PC-3 (cell line): Measurements from ENCODE around the gene HIBCH. TPM values are rescaled to one million over a fixed set of nuclear protein-coding genes. Genes with fewer than 3 reads are reported as not detected.

ENCODE experiments used
- ATAC-seq: fragments of 200-7000 bp; cut with Tn5 transposase; 2 replicates; pipeline ENCODE4 v1.9.1; 2020; ENCODE audit warnings: mild to moderate bottlenecking, moderate library complexity
- BruUV-seq: library from RNA; stranded (reverse); fragments of 400-500 nt; replicated peaks from 2 replicates; lab custom pipeline; 2021; lab: Mats Ljungman, UMichigan
- CTCF ChIA-PET: fragments of 300-600 bp; sonication (Branson Sonifier 250); formaldehyde crosslinking; loops from one replicate; lab custom pipeline; 2022; ENCODE audit warnings: antibody characterized with exemption; lab: Charles Lee
- POLR2A ChIA-PET: fragments of 300-600 bp; sonication (Branson Sonifier 250); formaldehyde crosslinking; loops from one replicate; lab custom pipeline; 2022; ENCODE audit warnings: antibody characterized with exemption; ENCODE audit not compliant: unreplicated experiment; lab: Charles Lee
- DNase-seq: peaks from one replicate; pipeline ENCODE4 v3.0.0-alpha.2; 2015
- H2AFZ ChIP-seq: fragments of 300-600 bp; sonication (generic); 2 replicates; pipeline ENCODE4 v1.6.0; 2016; ENCODE audit warnings: antibody characterized with exemption, low read length
- H3F3A ChIP-seq: fragments of 300-600 bp; sonication (generic); one replicate; pipeline ENCODE4 v1.6.0; 2017; ENCODE audit warnings: antibody characterized with exemption, low read length, control low read depth, mild to moderate bottlenecking; ENCODE audit not compliant: unreplicated experiment
- H3K27ac ChIP-seq: fragments of 300-600 bp; sonication (generic); 2 replicates; pipeline ENCODE4 v1.5.1; 2016; ENCODE audit warnings: mild to moderate bottlenecking, low read length
- H3K27me3 ChIP-seq: fragments of 300-600 bp; sonication (generic); 2 replicates; pipeline ENCODE4 v1.6.1; 2016; ENCODE audit warnings: low read length, mixed read lengths
- H3K36me3 ChIP-seq: fragments of 300-600 bp; sonication (generic); 2 replicates; pipeline ENCODE4 v1.6.1; 2016; ENCODE audit warnings: low read depth, mixed run types, low read length, mixed read lengths
- H3K4me1 ChIP-seq: fragments of 300-600 bp; sonication (generic); 2 replicates; pipeline ENCODE4 v1.5.1; 2016; ENCODE audit warnings: low read length; ENCODE audit not compliant: insufficient read depth
- H3K4me2 ChIP-seq: fragments of 300-600 bp; sonication (generic); 2 replicates; pipeline ENCODE4 v1.6.0; 2016; ENCODE audit warnings: low read length
- H3K4me3 ChIP-seq: fragments of 300-600 bp; sonication (generic); 2 replicates; pipeline ENCODE4 v1.5.1; 2016; ENCODE audit warnings: mild to moderate bottlenecking, low read length, mixed read lengths
- H3K79me2 ChIP-seq: fragments of 300-600 bp; sonication (generic); 2 replicates; pipeline ENCODE4 v1.6.1; 2017; ENCODE audit warnings: low read length, mixed read lengths
- H3K9ac ChIP-seq: fragments of 300-600 bp; sonication (generic); 2 replicates; pipeline ENCODE4 v1.6.0; 2016; ENCODE audit warnings: mild to moderate bottlenecking, low read length
- H3K9me2 ChIP-seq: fragments of 300-600 bp; sonication (generic); replicated peaks from 2 replicates; pipeline ENCODE4 v1.6.1; 2016; ENCODE audit warnings: mixed run types, low read length, mixed read lengths
- H3K9me3 ChIP-seq: fragments of 300-600 bp; sonication (generic); 2 replicates; pipeline ENCODE4 v1.6.1; 2016; ENCODE audit warnings: low read length, mixed read lengths
- H4K20me1 ChIP-seq: fragments of 300-600 bp; sonication (generic); 2 replicates; pipeline ENCODE4 v1.6.1; 2016; ENCODE audit warnings: low read length, mixed read lengths
- EZH2 ChIP-seq: fragments of 300-600 bp; sonication (generic); IDR thresholded peaks from one replicate; pipeline ENCODE4 v1.6.1; 2017; ENCODE audit warnings: antibody characterized with exemption, mild to moderate bottlenecking, low read length; ENCODE audit not compliant: unreplicated experiment
- EZH2phosphoT487 ChIP-seq: fragments of 300-600 bp; sonication (generic); IDR thresholded peaks from 2 replicates; pipeline ENCODE4 v1.6.1; 2018; ENCODE audit warnings: mild to moderate bottlenecking, antibody characterized with exemption, low read length, borderline replicate concordance
- intact Hi-C: fragments of 100-400 bp; cut with micrococcal nuclease; formaldehyde crosslinking; loops from 2 replicates; pipeline ENCODE4 v1.9.0; 2023
- total RNA-seq: library from RNA; depleted of rRNA; stranded (reverse); fragments of >200 nt; gene quantifications from 2 replicates; pipeline ENCODE4 v1.2.3, GENCODE V29; 2014
- TF ChIP-seq, protein P1 (sequence below): fragments of 300-600 bp; sonication (generic); conservative IDR thresholded peaks from 2 replicates; pipeline ENCODE4 v1.5.1; 2017; ENCODE audit warnings: antibody characterized with exemption, low read depth, mild to moderate bottlenecking, low read length

The HIBCH gene
- total RNA-seq, 1 experiment from 2014 or later = 12.0 TPM

DNA sequence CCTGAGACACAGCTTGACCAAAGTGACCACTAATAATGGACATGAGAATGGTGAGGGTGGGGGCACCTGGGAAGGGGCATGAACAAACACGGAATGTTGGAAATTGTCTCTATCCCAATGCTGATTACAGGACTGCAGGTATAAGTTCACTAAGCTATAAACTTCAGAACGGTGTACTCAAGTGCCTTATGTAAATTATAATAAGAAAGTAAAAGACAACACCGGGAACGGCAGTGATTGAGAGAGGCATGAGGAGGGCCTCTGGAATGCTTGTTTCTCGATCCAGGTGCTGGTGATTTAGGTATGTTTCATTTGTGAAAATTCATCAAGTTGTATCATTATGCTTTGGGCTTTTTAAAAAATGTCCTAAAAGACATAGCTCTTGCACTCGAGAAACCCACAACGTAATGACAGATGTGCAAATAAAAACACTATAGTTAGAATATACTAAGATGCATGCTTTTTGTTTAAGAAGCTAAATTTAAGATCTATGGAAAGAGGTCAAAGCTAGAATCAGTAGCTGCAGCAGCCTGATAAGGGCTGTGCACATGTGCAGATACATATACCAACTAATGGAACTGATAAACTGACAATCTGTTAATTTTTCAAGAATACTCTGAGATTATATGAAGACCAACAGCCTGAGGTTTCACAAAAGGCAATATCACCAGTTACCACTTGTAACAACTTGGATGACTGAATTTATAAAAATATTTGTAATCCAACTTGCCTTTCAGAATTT is 7.6 kb downstream of the HIBCH start:
- no peaks in the 10 kb centered on the region for H3F3A ChIP-seq
- no peaks in the 10 kb centered on the region for H4K20me1 ChIP-seq
- peaks cover 2% of the 10 kb centered on the region; the same call in 1 of the 2 replicates for H3K36me3 ChIP-seq
- BruUV-seq = no TSS peak
- POLR2A ChIA-PET = no interaction called here
- TF ChIP-seq EZH2 (no peak), EZH2phosphoT487 (no peak)
- TF ChIP-seq, protein P1, sequence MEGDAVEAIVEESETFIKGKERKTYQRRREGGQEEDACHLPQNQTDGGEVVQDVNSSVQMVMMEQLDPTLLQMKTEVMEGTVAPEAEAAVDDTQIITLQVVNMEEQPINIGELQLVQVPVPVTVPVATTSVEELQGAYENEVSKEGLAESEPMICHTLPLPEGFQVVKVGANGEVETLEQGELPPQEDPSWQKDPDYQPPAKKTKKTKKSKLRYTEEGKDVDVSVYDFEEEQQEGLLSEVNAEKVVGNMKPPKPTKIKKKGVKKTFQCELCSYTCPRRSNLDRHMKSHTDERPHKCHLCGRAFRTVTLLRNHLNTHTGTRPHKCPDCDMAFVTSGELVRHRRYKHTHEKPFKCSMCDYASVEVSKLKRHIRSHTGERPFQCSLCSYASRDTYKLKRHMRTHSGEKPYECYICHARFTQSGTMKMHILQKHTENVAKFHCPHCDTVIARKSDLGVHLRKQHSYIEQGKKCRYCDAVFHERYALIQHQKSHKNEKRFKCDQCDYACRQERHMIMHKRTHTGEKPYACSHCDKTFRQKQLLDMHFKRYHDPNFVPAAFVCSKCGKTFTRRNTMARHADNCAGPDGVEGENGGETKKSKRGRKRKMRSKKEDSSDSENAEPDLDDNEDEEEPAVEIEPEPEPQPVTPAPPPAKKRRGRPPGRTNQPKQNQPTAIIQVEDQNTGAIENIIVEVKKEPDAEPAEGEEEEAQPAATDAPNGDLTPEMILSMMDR = no peak
- no peaks in the 10 kb centered on the region for H3K9me3 ChIP-seq
- CTCF ChIA-PET = no interaction called here
- no peak overlapping the region for H3K4me2 ChIP-seq
- peaks cover 28% of the 10 kb centered on the region; the same call in 1 of the 2 replicates for H3K79me2 ChIP-seq
- H3K27me3 ChIP-seq = no peaks in the 10 kb centered on the region
- peaks cover 7% of the 10 kb centered on the region for H3K4me1 ChIP-seq
- H2AFZ ChIP-seq = no peak overlapping the region
- no peak overlapping the region for H3K27ac ChIP-seq
- intact Hi-C loops = loop anchor here (10.0 kb wide), 1 partner anchor 547 kb away; the partner anchor contains the start of gene OSGEPL1
- no peak overlapping the region for H3K4me3 ChIP-seq
- ATAC-seq = no peak
- no peaks in the 10 kb centered on the region for H3K9me2 ChIP-seq
- DNase-seq = no peak
- H3K9ac ChIP-seq = no peak overlapping the region

DNA sequence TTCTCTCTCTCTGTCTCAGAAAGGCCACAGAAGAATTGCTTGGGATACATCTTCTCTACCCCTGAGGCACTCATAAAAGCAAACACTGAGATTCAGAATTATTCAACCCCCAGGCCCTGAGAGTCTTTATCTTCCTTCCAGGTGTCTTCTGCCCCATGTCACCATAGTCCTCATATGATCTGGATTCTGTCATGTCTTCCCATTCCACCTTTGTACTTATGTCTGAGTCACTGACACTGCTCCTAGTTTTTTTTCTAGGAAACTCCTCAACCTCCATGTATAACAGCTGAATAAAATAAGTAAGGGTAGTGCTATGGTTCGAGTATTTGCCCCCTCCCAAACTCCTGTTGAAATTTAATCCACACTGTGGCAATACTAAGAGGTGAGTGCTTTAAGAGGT is 11.6 kb downstream of the HIBCH start:
- no peak overlapping the region for H3K4me3 ChIP-seq
- H3K4me2 ChIP-seq = no peak overlapping the region
- no TSS peak for BruUV-seq
- no peaks in the 10 kb centered on the region for H3K27me3 ChIP-seq
- DNase-seq (no peak), ATAC-seq (no peak)
- ChIA-PET CTCF (no interaction called here), POLR2A (no interaction called here)
- TF ChIP-seq, protein P1 = no peak
- TF ChIP-seq EZH2phosphoT487 (no peak), EZH2 (no peak)
- H2AFZ ChIP-seq = no peak overlapping the region
- peaks cover 9% of the 10 kb centered on the region; the same call in 1 of the 2 replicates for H3K79me2 ChIP-seq
- peaks cover 2% of the 10 kb centered on the region; the same call in 1 of the 2 replicates for H3K36me3 ChIP-seq
- no peak overlapping the region for H3K27ac ChIP-seq
- H3K9me3 ChIP-seq = no peaks in the 10 kb centered on the region
- no peaks in the 10 kb centered on the region for H3K9me2 ChIP-seq
- no peak overlapping the region for H3K9ac ChIP-seq
- no peaks in the 10 kb centered on the region for H3F3A ChIP-seq
- no peaks in the 10 kb centered on the region for H3K4me1 ChIP-seq
- H4K20me1 ChIP-seq = no peaks in the 10 kb centered on the region
- intact Hi-C loops = no loop called here

DNA sequence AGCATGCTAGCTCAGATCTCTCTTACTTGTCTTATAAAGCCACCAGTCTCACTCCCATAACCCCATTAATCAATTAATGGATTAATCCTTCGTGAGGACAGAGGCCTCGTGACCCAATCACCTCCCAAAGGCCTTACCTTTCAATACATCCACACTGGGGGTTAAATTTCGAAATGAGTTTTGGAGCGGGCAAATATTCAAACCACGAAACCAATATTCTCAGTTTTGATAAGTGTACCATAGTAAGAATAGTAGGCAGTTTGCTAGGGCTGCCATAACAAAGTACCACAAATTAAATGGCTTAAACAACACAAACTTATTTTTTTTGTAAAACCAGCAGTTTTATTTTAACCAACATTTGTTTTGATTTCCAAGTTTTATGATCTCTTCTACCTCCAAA is 15.2 kb downstream of the HIBCH start:
- Histone ChIP-seq H3K4me2 (no peak overlapping the region), H3K9me2 (no peaks in the 10 kb centered on the region), H2AFZ (no peak overlapping the region), H3K79me2 (no peaks in the 10 kb centered on the region), H3K9ac (no peak overlapping the region), H4K20me1 (no peaks in the 10 kb centered on the region), H3K9me3 (no peaks in the 10 kb centered on the region), H3K27ac (no peak overlapping the region), H3K36me3 (peaks cover 2% of the 10 kb centered on the region; the same call in 1 of the 2 replicates), H3F3A (no peaks in the 10 kb centered on the region), H3K27me3 (no peaks in the 10 kb centered on the region), H3K4me3 (no peak overlapping the region), H3K4me1 (no peaks in the 10 kb centered on the region)
- TF ChIP-seq EZH2phosphoT487 (no peak), EZH2 (no peak)
- TF ChIP-seq, protein P1 = no peak
- DNase-seq = no peak
- CTCF ChIA-PET = no interaction called here
- POLR2A ChIA-PET = no interaction called here
- intact Hi-C loops = no loop called here
- no peak for ATAC-seq
- no TSS peak for BruUV-seq
